Testis (tissue), 2 donors: ENCODE measurements around the gene FNDC3A.

Experiments used
- CTCF ChIP-seq, 3 experiments: fragments of 450-650 bp in 2 of 3; fragments of 200-600 bp in 1 of 3; sonication (generic) in 1 of 3; IDR thresholded peaks; one replicate each; pipeline ENCODE4 v1.5.1; 2016 to 2019; ENCODE audit warnings: antibody characterized with exemption in 3 of 3, mild to moderate bottlenecking in 2 of 3, moderate library complexity in 1 of 3
- POLR2A ChIP-seq: fragments of 450-650 bp; IDR thresholded peaks from one replicate; pipeline ENCODE4 v1.6.1; 2017; ENCODE audit warnings: antibody characterized with exemption, mild to moderate bottlenecking, moderate library complexity

GRCh38 chr13:49057176-49057575 is 81.5 kb downstream of the FNDC3A start:
- TF ChIP-seq CTCF (IDR thresholded peaks at IDR 0.05) (no peak), POLR2A (no peak)
